Thyroid gland (tissue), 4 donors: Measurements from ENCODE around the gene WNT9B.

Experiments
- CTCF ChIP-seq, 6 experiments: fragments of 200-600 bp in 3 of 6; fragments of 450-650 bp in 3 of 6; sonication (generic) in 3 of 6; IDR thresholded peaks; one replicate each; pipeline ENCODE4 v1.5.1; 2016 to 2019; ENCODE audit warnings: antibody characterized with exemption in 6 of 6, mild to moderate bottlenecking in 2 of 6, inconsistent platforms in 1 of 6, moderate library complexity in 1 of 6
- POLR2A ChIP-seq, 2 donors: fragments of 450-650 bp; IDR thresholded peaks; one replicate each; pipeline ENCODE4 v1.6.1; 2017; ENCODE audit warnings: antibody characterized with exemption in 2 of 2, mild to moderate bottlenecking in 2 of 2, moderate library complexity in 1 of 2

DNA sequence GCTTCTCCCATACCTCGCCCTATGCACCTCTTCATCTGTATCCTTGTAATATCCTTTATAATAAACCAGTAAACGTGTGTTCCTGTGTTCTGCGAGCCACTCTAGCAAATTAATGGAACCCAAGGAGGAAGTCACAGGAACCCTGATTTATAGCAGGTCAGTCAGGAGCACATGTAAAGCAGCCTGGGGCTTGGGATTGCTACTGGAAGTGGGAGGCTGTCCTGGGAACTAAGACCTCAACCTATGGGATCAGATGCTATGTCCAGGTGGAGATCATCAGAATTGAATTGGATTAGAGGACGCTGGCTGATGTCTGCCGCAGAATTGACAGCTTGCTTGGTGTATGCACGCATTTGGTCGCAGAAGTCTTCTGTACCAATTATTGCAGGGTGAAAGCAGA is 48.6 kb upstream of the WNT9B start:
- TF ChIP-seq CTCF (IDR thresholded peaks at IDR 0.05): no peak
- no peak for TF ChIP-seq POLR2A (IDR thresholded peaks at IDR 0.05)
